Progenitor cell of endocrine pancreas (in vitro differentiated cells): ENCODE data around the gene PAXX. TPM values are rescaled to one million over a fixed set of nuclear protein-coding genes. Genes with fewer than 3 reads are reported as not detected.
A peak's percentile ranks its signal among the peaks of the same experiment; 100 is the strongest.

Source experiments
- DNase-seq: peaks from one replicate; pipeline ENCODE4 v3.0.0; 2021; ENCODE audit warnings: low spot score; ENCODE audit not compliant: unreplicated experiment
- H3K27ac Mint-ChIP-seq: 2 replicates; pipeline ENCODE4 v1.8.0; 2021; ENCODE audit warnings: mild to moderate bottlenecking, moderate library complexity, mixed read lengths
- H3K27me3 Mint-ChIP-seq: 2 replicates; pipeline ENCODE4 v1.8.0; 2021; ENCODE audit warnings: mixed read lengths
- H3K36me3 Mint-ChIP-seq: 2 replicates; pipeline ENCODE4 v1.8.0; 2022; ENCODE audit warnings: mixed read lengths; ENCODE audit not compliant: insufficient read depth
- H3K4me1 Mint-ChIP-seq: 2 replicates; pipeline ENCODE4 v1.8.0; 2021; ENCODE audit warnings: low read depth, mixed read lengths
- H3K4me3 Mint-ChIP-seq: 2 replicates; pipeline ENCODE4 v1.8.0; 2021; ENCODE audit warnings: low read depth, mild to moderate bottlenecking, moderate library complexity, mixed read lengths
- H3K9me3 Mint-ChIP-seq: 2 replicates; pipeline ENCODE4 v1.8.0; 2021; ENCODE audit warnings: low read depth, mixed read lengths
- total RNA-seq: library from RNA; stranded (reverse); gene quantifications from 2 replicates; pipeline ENCODE4 v1.2.1, GENCODE V29; 2021
- TF ChIP-seq, protein P1 (sequence below): fragments of 200-600 bp; sonication (generic); IDR thresholded peaks from one replicate; pipeline ENCODE4 v1.5.0; 2021; ENCODE audit warnings: antibody characterized with exemption, mild to moderate bottlenecking; ENCODE audit not compliant: unreplicated experiment

Gene PAXX
- total RNA-seq, 1 donor from 2014 or later, result 54.9 TPM

DNA sequence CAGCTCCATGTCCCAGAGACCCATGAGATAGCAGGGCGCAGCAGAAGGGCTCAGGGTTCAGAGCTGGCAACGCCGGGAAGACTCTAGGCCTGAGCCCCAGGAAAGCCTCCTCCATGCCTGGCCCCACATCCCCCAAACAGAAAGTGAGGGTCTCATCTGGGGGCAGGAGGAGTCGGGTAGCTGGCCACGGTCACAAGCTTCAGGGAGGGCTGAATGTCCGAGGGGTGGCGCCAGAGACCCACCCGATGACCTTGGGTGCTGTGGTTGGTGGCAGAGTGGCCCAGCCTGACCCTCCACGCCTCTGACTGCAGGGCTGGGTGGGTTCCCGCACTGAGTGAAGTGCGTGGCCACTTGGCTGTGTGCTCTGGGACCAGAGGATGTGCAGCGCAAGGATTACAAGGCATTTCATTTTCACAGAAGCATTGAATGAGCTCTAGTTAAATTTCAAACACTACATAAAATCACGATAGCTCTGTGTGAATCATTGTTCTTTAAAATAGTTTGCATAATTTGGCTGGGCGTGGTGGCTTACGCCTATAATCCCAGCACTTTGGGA, 44.2 kb upstream of the PAXX start:
- Mint-ChIP-seq H3K27me3 (no peaks in the 10 kb centered on the region), H3K27ac (peak overlapping the region; percentile 69), H3K4me3 (peak overlapping the region; percentile 59), H3K36me3 (no peaks in the 10 kb centered on the region), H3K9me3 (no peaks in the 10 kb centered on the region), H3K4me1 (peaks cover 2% of the 10 kb centered on the region)
- DNase-seq, result no peak
- TF ChIP-seq, protein P1, sequence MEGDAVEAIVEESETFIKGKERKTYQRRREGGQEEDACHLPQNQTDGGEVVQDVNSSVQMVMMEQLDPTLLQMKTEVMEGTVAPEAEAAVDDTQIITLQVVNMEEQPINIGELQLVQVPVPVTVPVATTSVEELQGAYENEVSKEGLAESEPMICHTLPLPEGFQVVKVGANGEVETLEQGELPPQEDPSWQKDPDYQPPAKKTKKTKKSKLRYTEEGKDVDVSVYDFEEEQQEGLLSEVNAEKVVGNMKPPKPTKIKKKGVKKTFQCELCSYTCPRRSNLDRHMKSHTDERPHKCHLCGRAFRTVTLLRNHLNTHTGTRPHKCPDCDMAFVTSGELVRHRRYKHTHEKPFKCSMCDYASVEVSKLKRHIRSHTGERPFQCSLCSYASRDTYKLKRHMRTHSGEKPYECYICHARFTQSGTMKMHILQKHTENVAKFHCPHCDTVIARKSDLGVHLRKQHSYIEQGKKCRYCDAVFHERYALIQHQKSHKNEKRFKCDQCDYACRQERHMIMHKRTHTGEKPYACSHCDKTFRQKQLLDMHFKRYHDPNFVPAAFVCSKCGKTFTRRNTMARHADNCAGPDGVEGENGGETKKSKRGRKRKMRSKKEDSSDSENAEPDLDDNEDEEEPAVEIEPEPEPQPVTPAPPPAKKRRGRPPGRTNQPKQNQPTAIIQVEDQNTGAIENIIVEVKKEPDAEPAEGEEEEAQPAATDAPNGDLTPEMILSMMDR, result peak; percentile 53

DNA sequence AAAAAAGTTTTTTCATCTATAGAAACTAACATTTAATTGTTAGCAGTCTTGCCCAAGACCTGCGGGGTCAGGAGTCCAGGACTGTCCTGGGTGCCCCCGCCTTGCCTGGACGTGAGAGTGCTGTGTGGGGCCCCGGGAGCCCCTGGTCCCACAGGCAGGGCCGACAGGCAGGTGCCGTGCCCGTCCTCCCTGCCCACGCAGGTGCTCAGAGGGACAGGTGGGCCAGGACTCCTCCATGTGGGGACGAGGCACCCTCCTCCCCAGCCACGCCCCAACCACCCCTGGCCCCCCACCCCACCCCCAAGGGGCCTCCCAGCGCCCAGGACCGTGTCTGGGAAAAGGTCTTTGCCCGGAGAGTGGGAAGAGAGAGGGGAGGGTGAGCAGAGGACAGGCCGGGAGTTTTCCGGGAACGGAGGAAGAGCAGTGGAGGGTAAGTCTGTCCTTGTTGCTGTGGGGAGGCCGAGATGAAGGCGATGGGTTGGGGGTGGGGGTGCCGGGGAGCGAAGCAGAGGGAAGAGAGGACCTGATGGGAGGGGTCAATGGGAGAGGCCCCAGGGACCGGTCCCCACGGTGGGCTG, 42.9 kb upstream of the PAXX start:
- Mint-ChIP-seq H3K9me3 (no peaks in the 10 kb centered on the region), H3K4me1 (peaks cover 2% of the 10 kb centered on the region), H3K27ac (peak overlapping the region; percentile 56), H3K4me3 (peak overlapping the region; percentile 78), H3K27me3 (no peaks in the 10 kb centered on the region), H3K36me3 (no peaks in the 10 kb centered on the region)
- TF ChIP-seq, protein P1, result no peak
- DNase-seq, result no peak

DNA sequence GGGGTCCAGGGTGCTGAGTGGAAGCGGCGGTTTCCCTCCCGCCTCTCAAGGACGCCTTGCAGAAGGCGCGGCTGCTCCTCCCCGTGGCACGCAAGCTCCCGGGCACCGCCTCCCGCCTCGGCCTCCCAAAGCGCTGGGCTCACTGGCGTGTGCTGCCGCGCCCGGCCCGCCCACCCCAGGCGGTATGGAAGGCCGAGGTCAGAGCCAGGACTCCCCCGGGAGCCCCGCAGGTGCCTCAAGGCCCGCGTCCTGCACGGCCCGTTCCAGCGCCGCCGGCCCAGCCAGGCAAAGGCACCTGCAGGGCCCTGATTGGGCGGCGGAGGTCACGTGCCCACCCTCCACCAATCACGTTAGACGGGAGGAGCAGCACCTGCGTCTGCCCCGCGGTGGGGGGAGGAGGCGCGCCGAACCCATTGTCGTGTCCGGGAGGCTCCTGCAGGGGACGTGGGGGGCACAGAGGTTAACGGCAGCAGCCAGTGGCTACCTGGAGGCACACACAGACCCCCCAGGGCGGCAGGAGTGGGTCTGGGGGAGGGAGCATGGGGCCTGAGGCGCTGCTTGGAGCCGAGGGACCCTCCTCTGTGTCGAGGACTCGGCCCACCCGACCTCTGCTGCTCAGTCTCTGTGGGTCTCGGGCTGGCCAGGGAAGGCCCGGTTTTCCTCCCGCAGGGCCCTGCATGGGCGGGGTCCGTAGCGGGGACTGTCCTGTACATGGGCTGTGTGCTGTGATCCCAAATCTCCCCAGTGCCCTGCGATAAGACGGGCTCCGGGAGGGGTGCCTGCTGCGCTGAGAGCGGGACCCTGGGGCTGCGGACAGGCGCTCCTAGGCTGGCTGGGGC, 42.2 kb upstream of the PAXX start:
- no peaks in the 10 kb centered on the region for H3K36me3 Mint-ChIP-seq
- H3K27ac Mint-ChIP-seq, result peak overlapping the region; percentile 97
- H3K9me3 Mint-ChIP-seq, result no peaks in the 10 kb centered on the region
- peak overlapping the region; percentile 78 for H3K4me3 Mint-ChIP-seq
- DNase-seq, result peak; percentile 98
- TF ChIP-seq, protein P1, result peak; percentile 26
- no peaks in the 10 kb centered on the region for H3K27me3 Mint-ChIP-seq
- H3K4me1 Mint-ChIP-seq, result peaks cover 2% of the 10 kb centered on the region

DNA sequence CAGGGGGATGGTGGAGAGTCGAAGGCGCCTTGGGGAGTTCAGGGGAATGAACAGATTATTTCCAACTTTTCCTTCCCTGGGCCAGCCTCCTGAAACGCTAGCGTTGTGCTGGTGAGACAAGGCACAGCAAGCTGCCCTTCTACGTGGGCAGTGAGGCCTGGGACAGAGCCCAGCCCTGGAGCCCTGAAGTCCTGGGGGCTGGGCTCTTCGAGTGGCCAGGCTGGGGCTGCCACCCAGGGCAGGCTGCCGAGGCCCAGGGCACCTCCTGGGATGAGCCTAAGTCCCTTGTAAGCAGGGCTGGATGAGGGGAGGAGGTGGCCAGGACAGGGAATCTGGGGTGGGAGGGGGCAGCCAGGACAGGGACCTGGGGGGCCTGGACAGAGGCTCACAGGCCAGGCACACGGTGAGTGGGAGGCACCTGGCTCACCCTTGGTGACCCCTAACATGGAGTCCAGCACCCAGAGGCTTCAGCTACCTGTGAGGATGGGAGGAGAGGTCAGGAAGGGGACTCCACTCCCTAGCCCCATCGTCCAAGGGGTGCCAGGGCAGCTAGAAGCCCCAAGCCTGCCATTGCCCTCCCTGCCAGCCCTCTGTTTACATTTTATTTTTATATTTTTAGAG, 41.5 kb upstream of the PAXX start:
- H3K36me3 Mint-ChIP-seq, result no peaks in the 10 kb centered on the region
- no peaks in the 10 kb centered on the region for H3K27me3 Mint-ChIP-seq
- H3K4me1 Mint-ChIP-seq, result peaks cover 2% of the 10 kb centered on the region
- no peak for DNase-seq
- no peaks in the 10 kb centered on the region for H3K9me3 Mint-ChIP-seq
- H3K27ac Mint-ChIP-seq, result peak overlapping the region; percentile 97
- TF ChIP-seq, protein P1, result no peak
- peak overlapping the region; percentile 76 for H3K4me3 Mint-ChIP-seq
